H9 (cell line): ENCODE results near the gene KCNK10. TPM values are rescaled to one million over a fixed set of nuclear protein-coding genes. Genes with fewer than 3 reads are reported as not detected.

Experiments used
- DNase-seq: peaks from one replicate; pipeline ENCODE4 v3.0.0-alpha.2; 2017
- H2AFZ ChIP-seq: one replicate; pipeline ENCODE4 v1.6.1; 2013; ENCODE audit warnings: mild to moderate bottlenecking, low read length, control low read depth, moderate library complexity
- H2AK5ac ChIP-seq: 2 replicates; pipeline ENCODE4 v1.6.1; 2013; ENCODE audit warnings: low read length, control low read depth, mixed read lengths; ENCODE audit not compliant: insufficient read length
- H2BK120ac ChIP-seq: one replicate; pipeline ENCODE4 v1.6.1; 2013; ENCODE audit warnings: low read depth, mild to moderate bottlenecking, low read length, control low read depth, inconsistent platforms; ENCODE audit not compliant: poor library complexity, severe bottlenecking
- H2BK12ac ChIP-seq: 2 replicates; pipeline ENCODE4 v1.6.1; 2013; ENCODE audit warnings: low read length, control low read depth, mixed read lengths, low read depth; ENCODE audit not compliant: insufficient read length
- H2BK15ac ChIP-seq: 2 replicates; pipeline ENCODE4 v1.6.1; 2013; ENCODE audit warnings: low read depth, low read length, control low read depth
- H2BK20ac ChIP-seq: one replicate; pipeline ENCODE4 v1.6.1; 2013; ENCODE audit warnings: low read depth, mild to moderate bottlenecking, low read length, control low read depth, inconsistent platforms; ENCODE audit not compliant: poor library complexity, severe bottlenecking
- H2BK5ac ChIP-seq: 2 replicates; pipeline ENCODE4 v1.6.1; 2013; ENCODE audit warnings: low read length, control low read depth, mixed read lengths; ENCODE audit not compliant: insufficient read length
- H3K14ac ChIP-seq: 2 replicates; pipeline ENCODE4 v1.6.1; 2013; ENCODE audit warnings: low read length, control low read depth; ENCODE audit not compliant: insufficient read depth
- H3K18ac ChIP-seq: 2 replicates; pipeline ENCODE4 v1.6.1; 2013; ENCODE audit warnings: low read depth, mild to moderate bottlenecking, mixed read lengths, low read length, control low read depth; ENCODE audit not compliant: insufficient read length
- H3K23ac ChIP-seq: 2 replicates; pipeline ENCODE4 v1.6.1; 2013; ENCODE audit warnings: low read length, control low read depth, mixed read lengths, low read depth; ENCODE audit not compliant: insufficient read length
- H3K23me2 ChIP-seq: 2 replicates; pipeline ENCODE4 v1.6.1; 2013; ENCODE audit warnings: low read depth, mild to moderate bottlenecking, mixed read lengths, low read length, control low read depth; ENCODE audit not compliant: insufficient read length, poor library complexity, severe bottlenecking
- H3K27ac ChIP-seq: 2 replicates; pipeline ENCODE4 v1.5.1; 2013; ENCODE audit warnings: low read length, control low read depth, mixed read lengths, low read depth; ENCODE audit not compliant: insufficient read length
- H3K27me3 ChIP-seq: 2 replicates; pipeline ENCODE4 v1.6.1; 2013; ENCODE audit warnings: low read length, control low read depth, inconsistent platforms; ENCODE audit not compliant: insufficient read depth
- H3K4ac ChIP-seq: 2 replicates; pipeline ENCODE4 v1.6.1; 2013; ENCODE audit warnings: low read depth, mild to moderate bottlenecking, control low read depth, inconsistent platforms, low read length, moderate library complexity
- H3K4me1 ChIP-seq: 2 replicates; pipeline ENCODE4 v1.6.1; 2013; ENCODE audit warnings: low read length, control low read depth, inconsistent platforms; ENCODE audit not compliant: insufficient read depth
- H3K4me2 ChIP-seq: 2 replicates; pipeline ENCODE4 v1.6.1; 2013; ENCODE audit warnings: low read length, control low read depth, mixed read lengths; ENCODE audit not compliant: insufficient read length, insufficient read depth
- H3K56ac ChIP-seq: 2 replicates; pipeline ENCODE4 v1.6.1; 2013; ENCODE audit warnings: low read depth, mild to moderate bottlenecking, mixed read lengths, low read length, control low read depth; ENCODE audit not compliant: insufficient read length
- H3K79me1 ChIP-seq: 2 replicates; pipeline ENCODE4 v1.6.1; 2013; ENCODE audit warnings: low read depth, mild to moderate bottlenecking, moderate library complexity, low read length, control low read depth, inconsistent platforms; ENCODE audit not compliant: insufficient read depth, poor library complexity, severe bottlenecking
- H3K79me2 ChIP-seq: 2 replicates; pipeline ENCODE4 v1.6.1; 2013; ENCODE audit warnings: low read length, control low read depth, inconsistent platforms; ENCODE audit not compliant: insufficient read depth
- H3K9ac ChIP-seq: 2 replicates; pipeline ENCODE4 v1.6.1; 2013; ENCODE audit warnings: low read length, control low read depth, mixed read lengths; ENCODE audit not compliant: insufficient read length; ENCODE audit errors: extremely low read depth
- H3K9me3 ChIP-seq: one replicate; pipeline ENCODE4 v1.6.1; 2013; ENCODE audit warnings: low read depth, low read length, inconsistent platforms; ENCODE audit not compliant: control insufficient read depth
- H3T11ph ChIP-seq: one replicate; pipeline ENCODE4 v1.6.1; 2013; ENCODE audit warnings: mild to moderate bottlenecking, low read length, control low read depth, inconsistent platforms
- H4K20me1 ChIP-seq: one replicate; pipeline ENCODE4 v1.6.1; 2013; ENCODE audit not compliant: control insufficient read depth, insufficient read length, insufficient read depth
- H4K5ac ChIP-seq: 2 replicates; pipeline ENCODE4 v1.6.1; 2013; ENCODE audit warnings: low read depth, mild to moderate bottlenecking, mixed read lengths, low read length, control low read depth; ENCODE audit not compliant: insufficient read length
- H4K8ac ChIP-seq: replicated peaks from 2 replicates; pipeline ENCODE4 v1.6.1; 2013; ENCODE audit warnings: low read length, control low read depth, mixed read lengths, low read depth; ENCODE audit not compliant: insufficient read length
- H4K91ac ChIP-seq: 2 replicates; pipeline ENCODE4 v1.6.1; 2013; ENCODE audit warnings: low read depth, mild to moderate bottlenecking, moderate library complexity, mixed read lengths, low read length, control low read depth; ENCODE audit not compliant: insufficient read length
- H3K27ac Mint-ChIP-seq, 3 experiments: 2 replicates in 2 of 3; 3 replicates in 1 of 3; pipeline ENCODE4 v1.8.0; 2020 to 2021; ENCODE audit warnings: mixed read lengths in 3 of 3, mild to moderate bottlenecking in 1 of 3, moderate library complexity in 1 of 3
- H3K27me3 Mint-ChIP-seq: 2 replicates; pipeline ENCODE4 v1.8.0; 2021; ENCODE audit warnings: low read depth, mild to moderate bottlenecking, moderate library complexity, mixed read lengths
- H3K36me3 Mint-ChIP-seq, 3 experiments: 2 replicates in 2 of 3; 3 replicates in 1 of 3; pipeline ENCODE4 v1.8.0; 2020 to 2021; ENCODE audit warnings: low read depth in 3 of 3, mixed read lengths in 3 of 3; ENCODE audit not compliant: insufficient read depth in 1 of 3
- H3K4me1 Mint-ChIP-seq, 2 experiments: 2 replicates each; pipeline ENCODE4 v1.8.0; 2020; ENCODE audit warnings: mixed read lengths in 2 of 2
- H3K4me3 Mint-ChIP-seq, 2 experiments: 2 replicates in 1 of 2; 3 replicates in 1 of 2; pipeline ENCODE4 v1.8.0; 2020 to 2021; ENCODE audit warnings: mild to moderate bottlenecking in 2 of 2, mixed read lengths in 2 of 2, moderate library complexity in 1 of 2
- H3K9me3 Mint-ChIP-seq, 2 experiments: 2 replicates in 1 of 2; 3 replicates in 1 of 2; pipeline ENCODE4 v1.8.0; 2020; ENCODE audit warnings: mild to moderate bottlenecking in 2 of 2, mixed read lengths in 2 of 2, moderate library complexity in 1 of 2
- whole genome bisulfite sequencing: extraction: QIAGEN DNeasy Blood & Tissue Kit; methylation state at CpG from one replicate; pipeline ENCODE4 v1.1.7; 2013; ENCODE audit warnings: missing lambda C conversion rate, low lambda C conversion rate, mixed read lengths; ENCODE audit not compliant: insufficient read length; ENCODE audit errors: extremely low coverage; 5-methylcytosine and 5-hydroxymethylcytosine counted together
- total RNA-seq: library from RNA; stranded (reverse); gene quantifications from 2 replicates; pipeline ENCODE4 v1.2.1, GENCODE V29; 2021
- TF ChIP-seq, protein P1 (sequence below): fragments of 200-600 bp; sonication (generic); conservative IDR thresholded peaks from 3 replicates; pipeline ENCODE4 v1.8.0; 2021; ENCODE audit warnings: antibody characterized with exemption, mild to moderate bottlenecking

The KCNK10 gene
- total RNA-seq, 1 experiment from 2014 or later = 0.33 TPM

DNA sequence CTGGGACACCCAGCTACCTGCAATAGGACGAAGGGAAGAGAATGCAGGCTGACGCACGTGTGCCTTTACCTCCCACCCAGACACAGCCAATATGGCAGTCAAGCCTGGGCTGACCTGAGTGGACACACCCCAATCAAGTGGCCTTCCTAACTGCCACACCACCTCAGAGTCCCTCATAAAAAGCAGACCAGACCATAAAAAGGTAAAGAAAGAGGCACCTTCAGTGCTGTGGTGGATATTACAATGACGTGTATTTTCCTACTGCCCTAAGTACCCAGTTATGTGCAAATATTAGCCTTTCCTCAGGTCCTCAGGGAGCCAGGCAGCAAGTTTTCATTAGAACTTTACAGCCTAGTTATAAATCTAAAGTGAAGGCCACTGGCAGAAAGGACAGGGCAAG is 75.8 kb downstream of the KCNK10 start:
- no peak overlapping the region for H2BK12ac ChIP-seq
- no peak overlapping the region for H3K56ac ChIP-seq
- H3K4me3 Mint-ChIP-seq = no peak overlapping the region
- H3K79me2 ChIP-seq = no peaks in the 10 kb centered on the region
- no peak overlapping the region for H2BK15ac ChIP-seq
- H3K18ac ChIP-seq = no peak overlapping the region
- no peak overlapping the region for H3K23ac ChIP-seq
- H4K20me1 ChIP-seq = no peaks in the 10 kb centered on the region
- H3K36me3 Mint-ChIP-seq = no peaks in the 10 kb centered on the region
- TF ChIP-seq, protein P1, sequence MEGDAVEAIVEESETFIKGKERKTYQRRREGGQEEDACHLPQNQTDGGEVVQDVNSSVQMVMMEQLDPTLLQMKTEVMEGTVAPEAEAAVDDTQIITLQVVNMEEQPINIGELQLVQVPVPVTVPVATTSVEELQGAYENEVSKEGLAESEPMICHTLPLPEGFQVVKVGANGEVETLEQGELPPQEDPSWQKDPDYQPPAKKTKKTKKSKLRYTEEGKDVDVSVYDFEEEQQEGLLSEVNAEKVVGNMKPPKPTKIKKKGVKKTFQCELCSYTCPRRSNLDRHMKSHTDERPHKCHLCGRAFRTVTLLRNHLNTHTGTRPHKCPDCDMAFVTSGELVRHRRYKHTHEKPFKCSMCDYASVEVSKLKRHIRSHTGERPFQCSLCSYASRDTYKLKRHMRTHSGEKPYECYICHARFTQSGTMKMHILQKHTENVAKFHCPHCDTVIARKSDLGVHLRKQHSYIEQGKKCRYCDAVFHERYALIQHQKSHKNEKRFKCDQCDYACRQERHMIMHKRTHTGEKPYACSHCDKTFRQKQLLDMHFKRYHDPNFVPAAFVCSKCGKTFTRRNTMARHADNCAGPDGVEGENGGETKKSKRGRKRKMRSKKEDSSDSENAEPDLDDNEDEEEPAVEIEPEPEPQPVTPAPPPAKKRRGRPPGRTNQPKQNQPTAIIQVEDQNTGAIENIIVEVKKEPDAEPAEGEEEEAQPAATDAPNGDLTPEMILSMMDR = no peak
- H3K4me1 ChIP-seq = no peaks in the 10 kb centered on the region
- no peak overlapping the region for H3K4me2 ChIP-seq
- H4K91ac ChIP-seq = no peak overlapping the region
- H3K4ac ChIP-seq = no peak overlapping the region
- WGBS = no CpG with 5 or more reads among the region's 4 CpGs
- no peak overlapping the region for H3K9ac ChIP-seq
- H3K79me1 ChIP-seq = no peaks in the 10 kb centered on the region
- H3K27ac Mint-ChIP-seq = no peak overlapping the region
- H3K9me3 Mint-ChIP-seq = no peaks in the 10 kb centered on the region
- H2BK20ac ChIP-seq = no peak overlapping the region
- no peaks in the 10 kb centered on the region for H3K27me3 ChIP-seq
- H2AFZ ChIP-seq = no peak overlapping the region
- H3T11ph ChIP-seq = no peak overlapping the region
- H3K9me3 ChIP-seq = no peaks in the 10 kb centered on the region
- no peak overlapping the region for H4K8ac ChIP-seq
- H3K4me1 Mint-ChIP-seq = peaks cover 0 to 8% of the 10 kb centered on the region in 2 experiments; a peak in 2 of 4 replicates
- H2BK120ac ChIP-seq = no peak overlapping the region
- no peak overlapping the region for H2AK5ac ChIP-seq
- no peak for DNase-seq
- no peaks in the 10 kb centered on the region for H3K23me2 ChIP-seq
- no peak overlapping the region for H2BK5ac ChIP-seq
- H3K27me3 Mint-ChIP-seq = no peaks in the 10 kb centered on the region; the same call in none of the 2 replicates
- no peak overlapping the region for H3K14ac ChIP-seq
- no peak overlapping the region for H3K27ac ChIP-seq
- H4K5ac ChIP-seq = no peak overlapping the region
